Esophagus (tissue), 2 donors: ENCODE results near the gene RASGRF1. TPM values are rescaled to one million over a fixed set of nuclear protein-coding genes. Genes with fewer than 3 reads are reported as not detected.

ENCODE experiments used
- H3K27ac ChIP-seq, 2 donors: one replicate each; pipeline ENCODE4 v1.5.1; 2013; ENCODE audit warnings: low read depth in 2 of 2, mild to moderate bottlenecking in 2 of 2, inconsistent platforms in 1 of 2, low read length in 1 of 2, moderate library complexity in 1 of 2
- H3K27me3 ChIP-seq, 2 donors: one replicate each; pipeline ENCODE4 v1.6.1; 2013; ENCODE audit warnings: low read length in 2 of 2, control low read depth in 1 of 2, mild to moderate bottlenecking in 1 of 2; ENCODE audit not compliant: insufficient read depth in 2 of 2, control insufficient read depth in 1 of 2
- H3K36me3 ChIP-seq, 2 donors: one replicate each; pipeline ENCODE4 v1.6.1; 2013; ENCODE audit warnings: low read length in 1 of 2; ENCODE audit not compliant: control insufficient read depth in 2 of 2, insufficient read depth in 2 of 2
- H3K4me1 ChIP-seq, 2 donors: one replicate each; pipeline ENCODE4 v1.6.1; 2013; ENCODE audit warnings: low read length in 1 of 2; ENCODE audit not compliant: control insufficient read depth in 2 of 2, insufficient read depth in 2 of 2
- H3K4me3 ChIP-seq, 2 donors: one replicate each; pipeline ENCODE4 v1.5.1; 2013; ENCODE audit warnings: low read length in 2 of 2, mild to moderate bottlenecking in 2 of 2, low read depth in 1 of 2, moderate library complexity in 1 of 2
- H3K9me3 ChIP-seq, 2 donors: one replicate each; pipeline ENCODE4 v1.6.1; 2013; ENCODE audit warnings: mild to moderate bottlenecking in 2 of 2, low read depth in 1 of 2, low read length in 1 of 2, moderate library complexity in 1 of 2; ENCODE audit not compliant: control insufficient read depth in 2 of 2, insufficient read depth in 1 of 2
- WGBS, 2 donors: extraction: QIAGEN DNeasy Blood & Tissue Kit; methylation state at CpG; one replicate each; pipeline ENCODE4 v1.1.7; 2013; 5-methylcytosine and 5-hydroxymethylcytosine counted together
- polyA plus RNA-seq, 2 donors: library from polyadenylated mRNA; stranded (reverse); fragments of 200-250 nt; gene quantifications; one replicate each; pipeline ENCODE4 v1.2.3, GENCODE V29; 2013
- donor health status: healthy with polysubstance abuse.
- donor health status: Bipolar disorder and iron deficiency.

The RASGRF1 gene
- polyA plus RNA-seq, 2 donors: 0.02 to 0.04 TPM

DNA sequence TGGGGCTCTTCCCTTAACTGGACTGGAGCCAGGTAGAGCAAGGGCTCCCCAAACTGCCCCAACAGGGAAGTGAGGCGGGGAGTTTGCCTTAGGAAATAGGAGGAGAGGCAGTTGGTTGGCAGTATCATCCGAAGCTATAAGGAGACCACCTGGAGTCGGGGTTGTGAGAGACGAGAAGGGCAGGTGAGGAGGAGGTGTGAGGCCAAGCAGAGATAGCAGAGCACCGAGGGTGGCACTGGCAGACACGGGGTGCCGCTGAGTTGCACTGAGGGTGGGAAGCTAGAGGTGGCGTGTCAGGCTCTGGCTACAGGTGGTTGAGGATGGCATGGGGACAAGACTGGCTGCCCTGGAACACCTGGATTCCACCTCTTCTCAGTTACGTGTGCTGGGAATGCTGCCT, 17.2 kb downstream of the RASGRF1 start:
- no peaks in the 10 kb centered on the region for H3K9me3 ChIP-seq
- no peaks in the 10 kb centered on the region for H3K27me3 ChIP-seq
- H3K36me3 ChIP-seq: no peaks in the 10 kb centered on the region
- no peak overlapping the region for H3K4me3 ChIP-seq
- WGBS, 2 donors: 79 to 83% methylated on average over 9 of the region's 9 CpGs
- H3K4me1 ChIP-seq: no peaks in the 10 kb centered on the region
- no peak overlapping the region for H3K27ac ChIP-seq

- H3K27me3 ChIP-seq: no peaks in the 10 kb centered on the region
- no peaks in the 10 kb centered on the region for H3K9me3 ChIP-seq
- WGBS, 2 donors: 62 to 80% methylated on average over 2 to 3 of the region's 3 CpGs
- H3K4me1 ChIP-seq: no peaks in the 10 kb centered on the region
- H3K4me3 ChIP-seq: no peak overlapping the region
- H3K27ac ChIP-seq: no peak overlapping the region
- H3K36me3 ChIP-seq: no peaks in the 10 kb centered on the region
Measured at GRCh38 chr15:79071901-79072300, 18.7 kb downstream of the RASGRF1 start.

DNA sequence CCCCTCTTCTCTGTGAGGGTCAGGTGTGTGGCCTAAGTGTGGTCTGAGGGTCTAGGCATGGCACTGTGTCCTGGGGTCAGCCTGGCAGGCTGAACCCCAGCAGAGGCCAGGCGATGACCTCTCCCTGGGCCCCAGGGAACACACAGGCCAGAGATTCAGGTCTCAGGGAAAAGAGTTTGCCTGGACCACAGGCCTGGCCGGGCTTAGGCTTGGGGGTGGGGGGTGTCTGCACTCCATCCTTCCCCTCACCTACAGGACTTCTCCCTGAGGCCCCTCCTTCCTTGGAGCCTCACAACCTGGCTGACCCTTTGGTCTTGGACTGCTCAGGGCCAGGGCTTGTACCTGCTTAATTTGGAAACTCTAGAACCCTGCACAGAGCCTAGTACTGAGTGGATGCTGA, 21.8 kb downstream of the RASGRF1 start:
- 78 to 81% methylated on average over 2 of the region's 2 CpGs for WGBS, 2 donors
- H3K27ac ChIP-seq: no peak overlapping the region
- H3K27me3 ChIP-seq: no peaks in the 10 kb centered on the region
- H3K4me1 ChIP-seq: no peaks in the 10 kb centered on the region
- no peak overlapping the region for H3K4me3 ChIP-seq
- H3K9me3 ChIP-seq: no peaks in the 10 kb centered on the region
- H3K36me3 ChIP-seq: no peaks in the 10 kb centered on the region

- H3K27ac ChIP-seq: no peak overlapping the region
- H3K4me3 ChIP-seq: no peak overlapping the region
- 58 to 61% methylated on average over 3 of the region's 3 CpGs for WGBS, 2 donors
- H3K27me3 ChIP-seq: no peaks in the 10 kb centered on the region
- H3K4me1 ChIP-seq: no peaks in the 10 kb centered on the region
- H3K9me3 ChIP-seq: no peaks in the 10 kb centered on the region
- no peaks in the 10 kb centered on the region for H3K36me3 ChIP-seq
Measured at GRCh38 chr15:79067969-79068368, 22.6 kb downstream of the RASGRF1 start.

DNA sequence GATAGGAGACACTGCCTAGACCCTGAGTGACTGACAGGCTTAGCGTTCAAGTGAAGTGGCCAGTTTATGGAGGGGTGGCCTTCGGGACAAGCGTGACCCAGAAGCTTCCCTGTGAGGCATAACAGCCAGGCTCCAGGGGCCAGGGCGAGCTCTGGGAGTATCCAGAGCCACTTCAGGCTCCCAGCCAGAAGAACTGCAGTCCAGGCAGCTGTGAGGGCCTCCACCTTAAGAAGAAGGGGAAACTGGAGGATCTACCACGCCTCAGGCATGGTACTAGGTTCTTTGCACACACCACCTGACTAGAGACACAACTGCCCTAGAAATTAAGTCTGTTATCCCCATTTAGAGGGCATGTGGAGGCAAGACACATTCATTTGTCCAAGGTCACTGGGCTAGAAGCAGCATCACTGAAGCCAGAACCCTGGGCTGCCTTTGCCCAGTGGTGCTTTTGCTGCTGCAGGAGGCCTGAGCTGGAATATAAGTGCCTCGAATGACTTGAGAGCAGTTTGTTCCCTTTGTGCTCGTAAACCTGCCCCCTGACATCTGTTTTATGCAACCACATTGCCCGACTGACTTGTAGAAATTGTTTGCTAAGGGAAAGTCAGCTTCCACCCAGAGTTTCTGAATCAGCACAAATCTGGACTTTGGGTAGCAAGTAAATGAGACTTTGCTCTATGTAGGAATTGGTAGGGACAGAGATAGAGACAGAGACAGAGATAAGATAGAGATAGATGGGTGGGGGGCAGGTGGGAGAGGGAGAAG, 23.3 kb downstream of the RASGRF1 start:
- no peaks in the 10 kb centered on the region for H3K4me1 ChIP-seq
- no peaks in the 10 kb centered on the region for H3K9me3 ChIP-seq
- whole genome bisulfite sequencing, 2 donors: 65 to 70% methylated on average over 8 of the region's 8 CpGs
- no peaks in the 10 kb centered on the region for H3K36me3 ChIP-seq
- no peak overlapping the region for H3K27ac ChIP-seq
- no peak overlapping the region for H3K4me3 ChIP-seq
- H3K27me3 ChIP-seq: no peaks in the 10 kb centered on the region

DNA sequence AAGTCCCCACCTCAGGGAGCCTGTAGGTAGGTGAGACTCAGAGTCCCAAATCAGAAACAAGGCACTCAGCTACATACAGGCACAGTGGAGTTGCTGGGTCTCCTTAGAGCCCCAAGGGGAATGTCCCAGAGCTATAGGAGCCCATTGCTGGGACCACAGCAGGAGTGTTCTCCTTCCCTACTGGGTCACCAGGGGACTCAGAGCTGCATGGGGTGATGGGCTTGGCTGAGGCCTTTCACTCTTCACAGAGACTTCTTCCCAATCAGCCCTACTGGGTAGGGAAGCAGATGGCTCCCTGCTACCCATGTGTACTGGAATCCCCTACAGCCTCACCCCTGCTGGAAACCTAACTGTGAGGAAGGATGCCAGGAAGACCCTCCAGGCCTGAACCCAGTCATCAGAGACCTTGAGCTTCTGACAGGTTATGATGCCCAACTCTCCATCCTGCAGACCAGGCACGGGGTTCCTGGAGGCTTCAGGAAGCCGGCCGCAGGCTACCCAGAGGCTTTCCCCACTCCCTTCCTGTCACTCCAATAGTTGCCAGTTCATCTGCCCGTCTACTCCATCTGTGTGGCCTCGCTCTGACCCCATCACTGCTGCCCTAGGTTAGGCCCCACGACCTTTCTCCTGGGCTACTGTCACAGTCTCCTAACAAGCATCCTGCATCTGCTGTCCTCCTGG, 24.0 kb downstream of the RASGRF1 start:
- no peaks in the 10 kb centered on the region for H3K9me3 ChIP-seq
- H3K4me1 ChIP-seq: no peaks in the 10 kb centered on the region
- H3K27ac ChIP-seq: no peak overlapping the region
- no peak overlapping the region for H3K4me3 ChIP-seq
- H3K27me3 ChIP-seq: no peaks in the 10 kb centered on the region
- WGBS, 2 donors: 71 to 75% methylated on average over 6 of the region's 6 CpGs
- H3K36me3 ChIP-seq: no peaks in the 10 kb centered on the region

- H3K36me3 ChIP-seq: no peaks in the 10 kb centered on the region
- no peaks in the 10 kb centered on the region for H3K4me1 ChIP-seq
- H3K27me3 ChIP-seq: no peaks in the 10 kb centered on the region
- H3K9me3 ChIP-seq: no peaks in the 10 kb centered on the region
- no peak overlapping the region for H3K4me3 ChIP-seq
- no peak overlapping the region for H3K27ac ChIP-seq
- WGBS, 2 donors: 77 to 78% methylated on average over 8 of the region's 8 CpGs
Measured at GRCh38 chr15:79065706-79066376, 24.7 kb downstream of the RASGRF1 start.

DNA sequence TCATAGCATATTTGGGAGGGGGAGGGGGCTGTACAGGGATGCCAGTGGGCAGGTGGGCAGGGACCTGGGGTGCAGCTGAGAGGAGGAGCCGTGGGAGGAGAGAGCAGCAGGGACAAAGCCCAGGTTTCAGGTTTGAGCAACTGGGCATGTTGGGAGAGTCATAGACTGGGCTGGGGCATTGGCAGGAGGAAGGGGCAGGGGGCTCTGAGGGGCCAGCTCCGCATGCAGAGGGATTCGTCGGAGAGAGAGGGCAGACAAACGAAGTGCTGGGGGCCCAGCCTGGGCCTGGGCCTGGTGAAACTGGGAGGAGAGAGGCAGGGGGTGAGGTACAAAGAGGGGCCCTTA, 25.2 kb downstream of the RASGRF1 start:
- H3K4me1 ChIP-seq: no peaks in the 10 kb centered on the region
- no peaks in the 10 kb centered on the region for H3K27me3 ChIP-seq
- WGBS, 2 donors: 59 to 71% methylated on average over 5 of the region's 5 CpGs
- H3K36me3 ChIP-seq: no peaks in the 10 kb centered on the region
- H3K27ac ChIP-seq: no peak overlapping the region
- no peak overlapping the region for H3K4me3 ChIP-seq
- no peaks in the 10 kb centered on the region for H3K9me3 ChIP-seq

GRCh38 chr15:79064496-79064895, 26.1 kb downstream of the RASGRF1 start:
- no peaks in the 10 kb centered on the region for H3K4me1 ChIP-seq
- no peaks in the 10 kb centered on the region for H3K36me3 ChIP-seq
- H3K27ac ChIP-seq: no peak overlapping the region
- WGBS, 2 donors: 84% methylated on average over 6 of the region's 6 CpGs
- no peak overlapping the region for H3K4me3 ChIP-seq
- no peaks in the 10 kb centered on the region for H3K9me3 ChIP-seq
- H3K27me3 ChIP-seq: no peaks in the 10 kb centered on the region
